Measurements from ENCODE around the gene HK1.
A peak's percentile ranks its signal among the peaks of the same experiment; 100 is the strongest.
"Not testable (repeated sequence)": the region's sequence is repeated elsewhere in the genome, so short reads cannot be mapped to it uniquely, and the experiment has no call there.

Gene HK1

GRCh38 chr10:69428165-69428564 is 149.9 kb downstream of the HK1 start:
- no peak for DNase-seq

- DNase-seq: no peak
Observed at GRCh38 chr10:69434169-69434568, 155.9 kb downstream of the HK1 start.

GRCh38 chr10:69434926-69435325 is 156.6 kb downstream of the HK1 start:
- no peak for DNase-seq

- DNase-seq: no peak
Observed at GRCh38 chr10:69435966-69436520, 157.7 kb downstream of the HK1 start.

GRCh38 chr10:69437321-69438259 is 159.3 kb downstream of the HK1 start:
- DNase-seq: no peak

GRCh38 chr10:69438536-69439349 is 160.4 kb downstream of the HK1 start:
- no peak for DNase-seq

- no peak for DNase-seq
Observed at GRCh38 chr10:69439350-69439739, 161.0 kb downstream of the HK1 start.

- no peak for DNase-seq
Observed at GRCh38 chr10:69439813-69440506, 161.7 kb downstream of the HK1 start.

- no peak for DNase-seq
Observed at GRCh38 chr10:69443354-69443753, 165.1 kb downstream of the HK1 start.

GRCh38 chr10:69445041-69445440 is 166.7 kb downstream of the HK1 start:
- DNase-seq: no peak

- DNase-seq: no peak
Observed at GRCh38 chr10:69446229-69446628, 167.9 kb downstream of the HK1 start.

- DNase-seq: no peak
Observed at GRCh38 chr10:69446650-69447151, 168.4 kb downstream of the HK1 start.

GRCh38 chr10:69449841-69450240 is 171.5 kb downstream of the HK1 start:
- DNase-seq: peak; percentile 43

GRCh38 chr10:69450395-69450794 is 172.1 kb downstream of the HK1 start:
- DNase-seq: not testable (repeated sequence)

GRCh38 chr10:69451209-69451783 is 173.0 kb downstream of the HK1 start, which contains the start of gene TSPAN15:
Gene TSPAN15 (plus strand): TSS chr10:69451465. CDS start chr10:69451595, 130 bp downstream.
- DNase-seq: peak; percentile 77
